HG03342 (cell line): Measurements from ENCODE around the gene STK11.
"Not testable (repeated sequence)": the region's sequence is repeated elsewhere in the genome, so short reads cannot be mapped to it uniquely, and the experiment has no call there.

Experiments
- ATAC-seq: cut with Tn5 transposase; IDR thresholded peaks from one replicate; pipeline ENCODE4 v1.9.1; 2021; ENCODE audit warnings: mild to moderate bottlenecking, moderate library complexity; ENCODE audit not compliant: unreplicated experiment

The STK11 gene

GRCh38 chr19:1208830-1209229 is 3.3 kb downstream of the STK11 start:
- ATAC-seq, result not testable (repeated sequence)

GRCh38 chr19:1210227-1210538 is 4.6 kb downstream of the STK11 start:
- ATAC-seq, result no peak

GRCh38 chr19:1211494-1212234 is 6.1 kb downstream of the STK11 start:
- no peak for ATAC-seq

- ATAC-seq, result no peak
These were observed 8.1 kb downstream of the STK11 start for GRCh38 chr19:1213391-1214286.

- no peak for ATAC-seq
These were observed 8.8 kb downstream of the STK11 start for GRCh38 chr19:1214299-1214861.

- no peak for ATAC-seq
These were observed 9.5 kb downstream of the STK11 start for GRCh38 chr19:1214862-1215731.

- ATAC-seq, result no peak
These were observed 11.2 kb downstream of the STK11 start for GRCh38 chr19:1216756-1217155.

- no peak for ATAC-seq
These were observed 11.8 kb downstream of the STK11 start for GRCh38 chr19:1217366-1217765.

- no peak for ATAC-seq
These were observed 13.4 kb downstream of the STK11 start for GRCh38 chr19:1218751-1219567.

- no peak for ATAC-seq
These were observed 14.4 kb downstream of the STK11 start for GRCh38 chr19:1219786-1220476.

- ATAC-seq, result no peak
These were observed 14.9 kb downstream of the STK11 start for GRCh38 chr19:1220477-1220930.

GRCh38 chr19:1220976-1221903 is 15.7 kb downstream of the STK11 start:
- ATAC-seq, result no peak

- ATAC-seq, result no peak
These were observed 16.3 kb downstream of the STK11 start for GRCh38 chr19:1221904-1222255.

- ATAC-seq, result no peak
These were observed 16.8 kb downstream of the STK11 start for GRCh38 chr19:1222394-1222793.

GRCh38 chr19:1223018-1223855 is 17.7 kb downstream of the STK11 start:
- ATAC-seq, result no peak

- ATAC-seq, result no peak
These were observed 18.7 kb downstream of the STK11 start for GRCh38 chr19:1224047-1224825.

- no peak for ATAC-seq
These were observed 19.3 kb downstream of the STK11 start for GRCh38 chr19:1224847-1225246.
